GM12801 (cell line): ENCODE data around the gene RAD51B.

Experiments used
- CTCF ChIP-seq: IDR thresholded peaks from one replicate; pipeline ENCODE4 v1.5.1; 2011; ENCODE audit warnings: control low read depth; ENCODE audit not compliant: insufficient read length; ENCODE audit errors: extremely low read depth

The RAD51B gene

DNA sequence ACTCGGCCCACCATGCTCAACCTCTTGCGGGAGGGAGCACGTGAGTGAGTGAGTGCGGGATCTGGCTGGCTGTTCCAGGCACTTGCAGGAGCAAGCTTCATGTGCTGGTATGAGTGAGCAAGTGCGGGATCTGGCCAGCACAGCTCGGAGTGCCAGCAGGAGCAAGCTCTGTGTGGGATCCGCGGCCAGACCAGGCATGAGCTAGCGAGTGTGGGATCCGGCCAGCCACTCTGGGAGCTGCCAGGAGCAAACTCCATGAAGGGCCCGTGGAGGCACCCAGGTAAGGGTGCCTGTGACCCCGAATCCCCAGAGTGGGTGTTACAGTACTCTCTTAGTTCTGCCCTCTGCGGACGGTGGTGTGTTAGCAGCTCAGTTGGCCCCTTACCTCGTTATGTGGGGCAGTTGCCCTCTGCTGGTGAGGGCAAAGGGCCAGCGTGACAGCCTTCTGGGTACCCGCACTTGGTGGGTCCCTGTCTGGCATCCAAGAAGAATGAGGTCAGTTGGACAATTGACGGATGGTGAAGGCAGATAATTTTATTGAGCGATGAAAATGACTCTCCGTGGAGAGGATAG is 38.3 kb downstream of the RAD51B start:
- TF ChIP-seq CTCF: no peak

GRCh38 chr14:67859169-67859749 is 39.7 kb downstream of the RAD51B start:
- no peak for TF ChIP-seq CTCF

- TF ChIP-seq CTCF: no peak
Measured at GRCh38 chr14:67863223-67863622, 43.6 kb downstream of the RAD51B start.

GRCh38 chr14:67875175-67876006 is 55.8 kb downstream of the RAD51B start:
- no peak for TF ChIP-seq CTCF

- no peak for TF ChIP-seq CTCF
Measured at GRCh38 chr14:67879026-67879425, 59.4 kb downstream of the RAD51B start.

GRCh38 chr14:67881225-67881624 is 61.6 kb downstream of the RAD51B start:
- no peak for TF ChIP-seq CTCF

GRCh38 chr14:67882986-67883555 is 63.5 kb downstream of the RAD51B start:
- TF ChIP-seq CTCF: no peak
